Right lobe of liver (tissue), 4 donors: ENCODE data around the gene SEMA7A.

Experiments
- POLR2A ChIP-seq: fragments of 450-650 bp; IDR thresholded peaks from one replicate; pipeline ENCODE4 v1.6.1; 2017; ENCODE audit warnings: antibody characterized with exemption, mild to moderate bottlenecking
- TF ChIP-seq, protein P1 (sequence below), 4 donors: fragments of 200-600 bp in 3 of 4; fragments of 450-650 bp in 1 of 4; IDR thresholded peaks; one replicate each; pipeline versions ENCODE4 v1.5.1 to v1.8.0; 2016 to 2022; ENCODE audit warnings: antibody characterized with exemption in 4 of 4, mild to moderate bottlenecking in 2 of 4
- donor health status: DM: no; HTN: no; CAD: no.
- donor health status: DM: no; HTN: no; CAD: no.
- donor health status: DM: no; HTN: yes; CAD: no.

DNA sequence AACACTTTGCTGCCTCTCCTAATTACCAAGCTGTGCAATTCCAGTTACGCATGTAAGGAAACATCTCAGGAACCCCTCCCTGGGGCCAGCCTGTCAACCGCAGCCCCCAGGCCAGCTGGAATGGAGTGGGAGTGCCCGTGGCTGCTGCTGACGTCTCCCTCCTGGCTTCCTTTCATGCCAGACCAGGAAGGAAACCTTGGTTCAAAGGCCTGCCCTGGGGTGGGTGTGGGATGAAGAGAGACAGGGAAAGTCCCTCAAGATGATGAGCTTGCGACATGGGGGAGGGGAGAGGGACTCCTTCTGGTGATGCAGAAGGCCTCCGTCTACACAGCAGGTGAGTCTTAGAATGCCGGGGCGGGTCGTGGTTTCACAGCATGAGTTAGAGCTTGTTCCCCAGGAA, 54.9 kb downstream of the SEMA7A start:
- no peak for TF ChIP-seq POLR2A
- TF ChIP-seq, protein P1, sequence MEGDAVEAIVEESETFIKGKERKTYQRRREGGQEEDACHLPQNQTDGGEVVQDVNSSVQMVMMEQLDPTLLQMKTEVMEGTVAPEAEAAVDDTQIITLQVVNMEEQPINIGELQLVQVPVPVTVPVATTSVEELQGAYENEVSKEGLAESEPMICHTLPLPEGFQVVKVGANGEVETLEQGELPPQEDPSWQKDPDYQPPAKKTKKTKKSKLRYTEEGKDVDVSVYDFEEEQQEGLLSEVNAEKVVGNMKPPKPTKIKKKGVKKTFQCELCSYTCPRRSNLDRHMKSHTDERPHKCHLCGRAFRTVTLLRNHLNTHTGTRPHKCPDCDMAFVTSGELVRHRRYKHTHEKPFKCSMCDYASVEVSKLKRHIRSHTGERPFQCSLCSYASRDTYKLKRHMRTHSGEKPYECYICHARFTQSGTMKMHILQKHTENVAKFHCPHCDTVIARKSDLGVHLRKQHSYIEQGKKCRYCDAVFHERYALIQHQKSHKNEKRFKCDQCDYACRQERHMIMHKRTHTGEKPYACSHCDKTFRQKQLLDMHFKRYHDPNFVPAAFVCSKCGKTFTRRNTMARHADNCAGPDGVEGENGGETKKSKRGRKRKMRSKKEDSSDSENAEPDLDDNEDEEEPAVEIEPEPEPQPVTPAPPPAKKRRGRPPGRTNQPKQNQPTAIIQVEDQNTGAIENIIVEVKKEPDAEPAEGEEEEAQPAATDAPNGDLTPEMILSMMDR (IDR thresholded peaks at IDR 0.05) = no peak
